ENCODE results near the gene GALNT18. TPM values are rescaled to one million over a fixed set of nuclear protein-coding genes. Genes with fewer than 3 reads are reported as not detected.

GALNT18 gene
- total and polyA plus RNA-seq, 4 donors: 17.7 to 109 (median 63.7) TPM

- ATAC-seq (ENCODE audit: insufficient read depth, low FRiP score): no peak
- WGBS, 2 donors: 94 to 95% methylated on average over 3 of the region's 3 CpGs
- Histone ChIP-seq H3K9me3 (ENCODE audit: control insufficient read depth in 4 of 4, insufficient read depth in 3 of 4, low read length in 3 of 4) (no peaks in the 10 kb centered on the region), H3K27me3 (ENCODE audit: control insufficient read depth in 3 of 3, insufficient read depth in 3 of 3, low read length in 2 of 3) (no peaks in the 10 kb centered on the region), H3K4me3 (no peak overlapping the region), H3K36me3 (ENCODE audit: control insufficient read depth in 4 of 4, insufficient read depth in 4 of 4, low read length in 4 of 4) (peaks cover 0 to 6% (median 0%) of the 10 kb centered on the region in 4 donors), H3K9ac (ENCODE audit: insufficient read depth in 1 of 2, low read length in 2 of 2) (no peak overlapping the region), H3K27ac (ENCODE audit: low read depth in 1 of 2, low read length in 1 of 2) (no peak overlapping the region), H3K4me1 (ENCODE audit: control insufficient read depth in 5 of 5, insufficient read depth in 5 of 5, low read length in 5 of 5) (peaks cover 0 to 2% (median 0%) of the 10 kb centered on the region in 5 donors)
- no peak for DNase-seq
- TF ChIP-seq CTCF (IDR thresholded peaks at IDR 0.05; ENCODE audit: control extremely low read depth, extremely low read depth): no peak
These were observed 242.1 kb downstream of the GALNT18 start for GRCh38 chr11:11379661-11380060.

- no peak for ATAC-seq (ENCODE audit: insufficient read depth, low FRiP score)
- 86 to 88% methylated on average over 8 of the region's 8 CpGs for WGBS, 2 donors
- no peaks in the 10 kb centered on the region for H3K9me3 ChIP-seq (ENCODE audit: control insufficient read depth in 4 of 4, insufficient read depth in 3 of 4, low read length in 3 of 4)
These were observed 243.4 kb downstream of the GALNT18 start for GRCh38 chr11:11378184-11378940.

GRCh38 chr11:11374358-11375148 lies 247.3 kb downstream of the GALNT18 start:
- ATAC-seq (ENCODE audit: insufficient read depth, low FRiP score) (no peak), DNase-seq (no peak)
- H3K4me3 ChIP-seq: no peak overlapping the region
- H3K9me3 ChIP-seq (ENCODE audit: control insufficient read depth in 4 of 4, insufficient read depth in 3 of 4, low read length in 3 of 4): no peaks in the 10 kb centered on the region
- 88 to 92% methylated on average over 7 of the region's 7 CpGs for WGBS, 2 donors
- no peaks in the 10 kb centered on the region for H3K27me3 ChIP-seq (ENCODE audit: control insufficient read depth in 3 of 3, insufficient read depth in 3 of 3, low read length in 2 of 3)
- H3K36me3 ChIP-seq (ENCODE audit: control insufficient read depth in 4 of 4, insufficient read depth in 4 of 4, low read length in 4 of 4): peaks cover 0 to 17% (median 0%) of the 10 kb centered on the region in 4 donors
- H3K9ac ChIP-seq (ENCODE audit: insufficient read depth in 1 of 2, low read length in 2 of 2): no peak overlapping the region
- TF ChIP-seq CTCF (IDR thresholded peaks at IDR 0.05; ENCODE audit: control extremely low read depth, extremely low read depth): no peak
- H3K4me1 ChIP-seq (ENCODE audit: control insufficient read depth in 5 of 5, insufficient read depth in 5 of 5, low read length in 5 of 5): peaks cover 0 to 14% (median 0%) of the 10 kb centered on the region in 5 donors
- H3K27ac ChIP-seq (ENCODE audit: low read depth in 1 of 2, low read length in 1 of 2): no peak overlapping the region

More at GRCh38 chr11:11378184-11378940, 243.4 kb downstream of the GALNT18 start:
- DNase-seq: no peak
- Histone ChIP-seq H3K4me3 (no peak overlapping the region), H3K9ac (ENCODE audit: insufficient read depth in 1 of 2, low read length in 2 of 2) (no peak overlapping the region), H3K27ac (ENCODE audit: low read depth in 1 of 2, low read length in 1 of 2) (no peak overlapping the region), H3K36me3 (ENCODE audit: control insufficient read depth in 4 of 4, insufficient read depth in 4 of 4, low read length in 4 of 4) (peaks cover 0 to 6% (median 0%) of the 10 kb centered on the region in 4 donors), H3K4me1 (ENCODE audit: control insufficient read depth in 5 of 5, insufficient read depth in 5 of 5, low read length in 5 of 5) (peaks cover 0 to 2% (median 0%) of the 10 kb centered on the region in 5 donors), H3K27me3 (ENCODE audit: control insufficient read depth in 3 of 3, insufficient read depth in 3 of 3, low read length in 2 of 3) (no peaks in the 10 kb centered on the region)
- TF ChIP-seq CTCF (IDR thresholded peaks at IDR 0.05; ENCODE audit: control extremely low read depth, extremely low read depth): no peak
